ENCODE data around the gene ATF2. TPM values are rescaled to one million over a fixed set of nuclear protein-coding genes. Genes with fewer than 3 reads are reported as not detected.
"Not testable (repeated sequence)": the region's sequence is repeated elsewhere in the genome, so short reads cannot be mapped to it uniquely, and the experiment has no call there.

Gene ATF2
- total and polyA plus RNA-seq, 2 of the 4 experiments (the other 2 are of a cell fraction): 23.2 to 60.0 TPM

GRCh38 chr2:175084117-175084516 lies 83.9 kb downstream of the ATF2 start:
- H3K36me3 ChIP-seq (ENCODE audit: control insufficient read depth, insufficient read depth, low read length): peaks cover 12% of the 10 kb centered on the region
- H3K4ac ChIP-seq (ENCODE audit: low read depth, low read length); H3K4me1 ChIP-seq (ENCODE audit: control insufficient read depth, insufficient read depth, low read length); H3K79me1 ChIP-seq (ENCODE audit: low read depth in 1 of 2, low read length in 2 of 2); H2BK120ac ChIP-seq (ENCODE audit: low read depth, low read length); ATAC-seq (ENCODE audit: low read depth); H3K4me2 ChIP-seq (ENCODE audit: low read depth, low read length); POLR2A ChIA-PET (ENCODE audit: unreplicated experiment); H2BK20ac ChIP-seq (ENCODE audit: low read depth, low read length); H2BK5ac ChIP-seq (ENCODE audit: low read depth, low read length, poor library complexity, severe bottlenecking); intact Hi-C loops (cut with micrococcal nuclease); H3K56ac ChIP-seq (ENCODE audit: extremely low read depth, insufficient read depth, low read length); DNase-seq; BruUV-seq (replicated peaks); H3K18ac ChIP-seq (ENCODE audit: low read depth, low read length); H2AK5ac ChIP-seq (ENCODE audit: low read depth, low read length); H3K27ac ChIP-seq (ENCODE audit: insufficient read depth, low read length); H3K14ac ChIP-seq (replicated peaks; ENCODE audit: low read depth, low read length); H2BK15ac ChIP-seq (ENCODE audit: low read depth, low read length); H4K91ac ChIP-seq (ENCODE audit: insufficient read depth, low read depth, low read length); H2AFZ ChIP-seq (replicated peaks; ENCODE audit: low read length, poor library complexity); CTCF ChIA-PET; H4K5ac ChIP-seq (ENCODE audit: low read depth, low read length); H3K23ac ChIP-seq (ENCODE audit: low read depth, low read length); H3K9me3 ChIP-seq (ENCODE audit: control insufficient read depth, insufficient read depth, low read length); H4K20me1 ChIP-seq (ENCODE audit: insufficient read depth, low read length); H3K4me3 ChIP-seq (ENCODE audit: insufficient read depth, low read depth, low read length); H3K9ac ChIP-seq (ENCODE audit: low read depth, low read length); dilution Hi-C loops (cut with HindIII; ENCODE audit: low sequenced_read_pairs, unreplicated experiment); H3K27me3 ChIP-seq (ENCODE audit: control insufficient read depth, insufficient read depth, low read length); H2AK9ac ChIP-seq (replicated peaks; ENCODE audit: low read depth, low read length, poor library complexity); H4K8ac ChIP-seq (ENCODE audit: low read depth in 2 of 2, low read length in 2 of 2); H3K9me1 ChIP-seq (ENCODE audit: insufficient read depth, low read length); in situ Hi-C loops (cut with MboI; ENCODE audit: low sequenced_read_pairs): not testable (repeated sequence)
- no CpG with 5 or more reads among the region's 4 CpGs for WGBS, 2 experiments (ENCODE audit: extremely low coverage in 2 of 2, insufficient read length in 1 of 2)

Data from IMR-90 (cell line).